ENCODE measurements around the gene ZFAND3. TPM values are rescaled to one million over a fixed set of nuclear protein-coding genes. Genes with fewer than 3 reads are reported as not detected.

The ZFAND3 gene
- total and polyA plus RNA-seq, 2 donors (not counting 3 experiments of a cell fraction or from before 2014, with no cell fraction given), result 15.4 to 54.2 TPM

DNA sequence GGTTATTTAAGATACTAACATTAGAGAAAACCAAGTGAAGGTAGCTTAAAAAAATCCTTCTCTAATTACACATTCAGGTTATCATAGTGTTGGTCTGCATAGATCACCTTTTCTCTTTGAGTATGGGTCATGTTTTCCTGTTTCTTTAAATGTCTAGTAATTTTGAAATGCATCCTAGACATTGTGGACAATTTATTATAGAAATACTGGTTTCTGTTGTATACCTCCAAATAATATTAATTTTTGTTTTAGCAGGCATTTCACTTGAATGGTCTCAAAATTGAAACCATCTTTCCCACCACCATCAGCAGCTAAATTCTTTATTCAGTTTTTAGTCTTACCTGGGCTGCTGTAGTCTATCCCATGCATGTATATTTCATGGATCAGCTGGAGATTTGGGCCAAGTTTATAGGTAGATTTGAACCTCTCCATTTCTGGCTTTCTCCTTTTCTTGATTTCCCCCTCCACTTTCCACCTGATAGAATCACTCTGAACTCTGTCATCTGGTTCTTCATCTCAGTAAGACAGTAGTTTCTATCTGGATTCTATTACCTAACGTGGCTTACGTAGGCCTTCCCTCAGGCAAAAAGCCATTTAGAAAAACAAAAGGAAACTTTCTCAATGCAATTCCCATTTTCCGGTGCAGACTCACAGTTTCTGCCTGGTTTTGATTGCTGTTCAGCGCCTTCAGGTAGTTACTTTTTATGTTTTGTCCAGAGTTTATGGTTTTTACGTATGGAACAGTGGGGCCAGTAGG lies 52.3 kb downstream of the ZFAND3 start:
- Histone ChIP-seq H3K4me3 (replicated peaks in 1 of 3; ENCODE audit: insufficient read depth in 1 of 3, low read depth in 1 of 3, low read length in 3 of 3) (no peak overlapping the region), H3K9me1 (replicated peaks; ENCODE audit: control insufficient read depth, extremely low read depth, insufficient read depth, low read length) (no peaks in the 10 kb centered on the region), H2AFZ (ENCODE audit: low read depth, low read length) (no peak overlapping the region), H3K4me1 (ENCODE audit: control insufficient read depth, extremely low read depth, insufficient read depth, low read length) (peaks cover 20% of the 10 kb centered on the region), H3K4me2 (ENCODE audit: insufficient read depth, low read length) (no peak overlapping the region), H3K9ac (replicated peaks; ENCODE audit: extremely low read depth, insufficient read depth, low read length) (no peak overlapping the region), H4K20me1 (replicated peaks; ENCODE audit: control insufficient read depth, extremely low read depth, insufficient read depth, low read length) (peaks cover 22% of the 10 kb centered on the region), H3K79me2 (ENCODE audit: control insufficient read depth, insufficient read depth, low read length) (peaks cover 94% of the 10 kb centered on the region), H3K27ac (ENCODE audit: insufficient read depth, low read depth, low read length) (no peak overlapping the region), H3K36me3 (ENCODE audit: control insufficient read depth in 2 of 2, extremely low read depth in 1 of 2, insufficient read depth in 2 of 2, low read length in 2 of 2) (no peaks in the 10 kb centered on the region), H3K27me3 (ENCODE audit: control insufficient read depth in 2 of 2, insufficient read depth in 2 of 2, low read length in 2 of 2) (no peaks in the 10 kb centered on the region), H3K9me3 (replicated peaks; ENCODE audit: control insufficient read depth, insufficient read depth, low read length) (no peaks in the 10 kb centered on the region)
- TF ChIP-seq POLR2A (IDR thresholded peaks at IDR 0.05; ENCODE audit: low read depth, low read length), result no peak
- no peak for TF ChIP-seq CTCF (IDR thresholded peaks at IDR 0.05; ENCODE audit: extremely low read depth in 1 of 2, insufficient read depth in 1 of 2, low read depth in 1 of 2, low read length in 2 of 2)
- no peak for TF ChIP-seq EZH2 (IDR thresholded peaks at IDR 0.05; ENCODE audit: borderline replicate concordance, low read depth, low read length, severe bottlenecking)
- TF ChIP-seq POLR2AphosphoS5 (IDR thresholded peaks at IDR 0.05; ENCODE audit: insufficient read depth, low read depth, low read length), result no peak
- POLR2A ChIA-PET, result no interaction called here
- intact Hi-C loops (cut with micrococcal nuclease), result no loop called here
- CTCF ChIA-PET, result interaction anchor here (0.7 kb wide), 1 partner anchor 12 kb away, joined by 3 read pairs; no protein-coding TSS in a partner anchor
- DNase-seq (ENCODE audit: low read depth, low spot score), result no peak
- dilution Hi-C loops (cut with MboI; ENCODE audit: extremely low pct_ligation_motif_present, low sequenced_read_pairs), result no loop called here
- FAIRE-seq, result no peak
- BruUV-seq (replicated peaks), result no TSS peak

DNA sequence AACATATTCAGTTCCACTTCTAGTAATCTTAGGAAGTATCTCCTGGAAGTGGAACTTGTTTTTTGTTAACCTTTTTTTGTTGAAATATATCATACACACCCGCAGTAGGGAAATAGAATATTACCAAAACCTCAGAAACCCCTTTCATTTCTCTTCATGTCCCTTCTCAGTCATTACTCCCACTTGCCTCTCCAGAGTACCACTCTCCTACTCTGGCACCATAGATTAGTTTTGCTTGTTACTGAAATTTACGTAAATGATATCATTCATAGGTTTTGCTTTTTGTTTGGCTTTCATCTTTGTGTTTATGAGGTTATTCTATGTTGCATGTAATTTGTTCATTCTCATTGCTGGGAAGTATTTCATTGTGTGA lies 52.8 kb downstream of the ZFAND3 start:
- no peak for DNase-seq (ENCODE audit: low read depth, low spot score)
- peaks cover 94% of the 10 kb centered on the region for H3K79me2 ChIP-seq (ENCODE audit: control insufficient read depth, insufficient read depth, low read length)
- H3K27ac ChIP-seq (ENCODE audit: insufficient read depth, low read depth, low read length), result no peak overlapping the region
- dilution Hi-C loops (cut with MboI; ENCODE audit: extremely low pct_ligation_motif_present, low sequenced_read_pairs) (no loop called here), intact Hi-C loops (cut with micrococcal nuclease) (no loop called here)
- ChIA-PET POLR2A (no interaction called here), CTCF (interaction anchor here (0.7 kb wide), 1 partner anchor 13 kb away, joined by 3 read pairs; no protein-coding TSS in a partner anchor)
- no peak overlapping the region for H3K4me2 ChIP-seq (ENCODE audit: insufficient read depth, low read length)
- no peak for FAIRE-seq
- H4K20me1 ChIP-seq (replicated peaks; ENCODE audit: control insufficient read depth, extremely low read depth, insufficient read depth, low read length), result peaks cover 21% of the 10 kb centered on the region
- H3K9ac ChIP-seq (replicated peaks; ENCODE audit: extremely low read depth, insufficient read depth, low read length), result no peak overlapping the region
- H2AFZ ChIP-seq (ENCODE audit: low read depth, low read length), result no peak overlapping the region
- TF ChIP-seq JUN (IDR thresholded peaks at IDR 0.05; ENCODE audit: borderline replicate concordance, insufficient read depth, insufficient read length, low read depth) (no peak), POLR2AphosphoS5 (IDR thresholded peaks at IDR 0.05; ENCODE audit: insufficient read depth, low read depth, low read length) (no peak), POLR2A (IDR thresholded peaks at IDR 0.05; ENCODE audit: low read depth, low read length) (no peak), MYC (IDR thresholded peaks at IDR 0.05; ENCODE audit: low read depth, low read length) (no peak), EZH2 (IDR thresholded peaks at IDR 0.05; ENCODE audit: borderline replicate concordance, low read depth, low read length, severe bottlenecking) (no peak), GATA2 (IDR thresholded peaks at IDR 0.05; ENCODE audit: insufficient read depth, insufficient read length, low read depth, low read length) (no peak), FOS (IDR thresholded peaks at IDR 0.05; ENCODE audit: borderline replicate concordance, insufficient read depth, low read length) (no peak), CTCF (IDR thresholded peaks at IDR 0.05; ENCODE audit: extremely low read depth in 1 of 2, insufficient read depth in 1 of 2, low read depth in 1 of 2, low read length in 2 of 2) (no peak)
- TF ChIP-seq, protein P1, sequence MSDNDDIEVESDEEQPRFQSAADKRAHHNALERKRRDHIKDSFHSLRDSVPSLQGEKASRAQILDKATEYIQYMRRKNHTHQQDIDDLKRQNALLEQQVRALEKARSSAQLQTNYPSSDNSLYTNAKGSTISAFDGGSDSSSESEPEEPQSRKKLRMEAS (IDR thresholded peaks at IDR 0.05; ENCODE audit: insufficient read depth, insufficient read length), result no peak
- BruUV-seq (replicated peaks), result no TSS peak
- H3K27me3 ChIP-seq (ENCODE audit: control insufficient read depth in 2 of 2, insufficient read depth in 2 of 2, low read length in 2 of 2), result no peaks in the 10 kb centered on the region
- peaks cover 16% of the 10 kb centered on the region for H3K4me1 ChIP-seq (ENCODE audit: control insufficient read depth, extremely low read depth, insufficient read depth, low read length)
- no peaks in the 10 kb centered on the region for H3K9me3 ChIP-seq (replicated peaks; ENCODE audit: control insufficient read depth, insufficient read depth, low read length)
- no peaks in the 10 kb centered on the region for H3K36me3 ChIP-seq (ENCODE audit: control insufficient read depth in 2 of 2, extremely low read depth in 1 of 2, insufficient read depth in 2 of 2, low read length in 2 of 2)
- no peaks in the 10 kb centered on the region for H3K9me1 ChIP-seq (replicated peaks; ENCODE audit: control insufficient read depth, extremely low read depth, insufficient read depth, low read length)
- H3K4me3 ChIP-seq (replicated peaks in 1 of 3; ENCODE audit: insufficient read depth in 1 of 3, low read depth in 1 of 3, low read length in 3 of 3), result no peak overlapping the region
